Activated T-helper 2 cell treated with anti-CD3 and anti-CD28 coated beads, Interferon-gamma antibody, Interleukin-2, Interleukin-4, amounts not matched to agents 10 μg/mL and 5 μg/mL and 100 μg/mL, durations not matched to agents 14 hours and 24 hours and 36 hours (primary cell): ENCODE measurements around the gene SLC38A1. TPM values are rescaled to one million over a fixed set of nuclear protein-coding genes. Genes with fewer than 3 reads are reported as not detected.

Source experiments
- DNase-seq: peaks from one replicate; pipeline ENCODE4 v3.0.0; 2021; ENCODE audit warnings: low spot score
- H3K27ac Mint-ChIP-seq: one replicate; pipeline ENCODE4 v1.8.0; 2021; ENCODE audit warnings: mixed read lengths
- H3K27me3 Mint-ChIP-seq: one replicate; pipeline ENCODE4 v1.8.0; 2021; ENCODE audit warnings: low read depth, mixed read lengths
- H3K36me3 Mint-ChIP-seq: one replicate; pipeline ENCODE4 v1.8.0; 2021; ENCODE audit warnings: low read depth, mixed read lengths
- H3K4me1 Mint-ChIP-seq: one replicate; pipeline ENCODE4 v1.8.0; 2021; ENCODE audit warnings: low read depth, mixed read lengths
- H3K4me3 Mint-ChIP-seq: one replicate; pipeline ENCODE4 v1.8.0; 2021; ENCODE audit warnings: low read depth, mild to moderate bottlenecking, moderate library complexity, mixed read lengths
- H3K9me3 Mint-ChIP-seq: one replicate; pipeline ENCODE4 v1.8.0; 2021; ENCODE audit warnings: mixed read lengths
- intact Hi-C: fragments of 100-400 bp; cut with micrococcal nuclease; formaldehyde crosslinking; loops from one replicate; pipeline ENCODE4 v1.15.1; 2023
- total RNA-seq: library from RNA; stranded (reverse); gene quantifications from 2 replicates; pipeline ENCODE4 v1.2.3, GENCODE V29; 2022

The SLC38A1 gene
- total RNA-seq, 1 donor from 2014 or later, result 152 TPM

DNA sequence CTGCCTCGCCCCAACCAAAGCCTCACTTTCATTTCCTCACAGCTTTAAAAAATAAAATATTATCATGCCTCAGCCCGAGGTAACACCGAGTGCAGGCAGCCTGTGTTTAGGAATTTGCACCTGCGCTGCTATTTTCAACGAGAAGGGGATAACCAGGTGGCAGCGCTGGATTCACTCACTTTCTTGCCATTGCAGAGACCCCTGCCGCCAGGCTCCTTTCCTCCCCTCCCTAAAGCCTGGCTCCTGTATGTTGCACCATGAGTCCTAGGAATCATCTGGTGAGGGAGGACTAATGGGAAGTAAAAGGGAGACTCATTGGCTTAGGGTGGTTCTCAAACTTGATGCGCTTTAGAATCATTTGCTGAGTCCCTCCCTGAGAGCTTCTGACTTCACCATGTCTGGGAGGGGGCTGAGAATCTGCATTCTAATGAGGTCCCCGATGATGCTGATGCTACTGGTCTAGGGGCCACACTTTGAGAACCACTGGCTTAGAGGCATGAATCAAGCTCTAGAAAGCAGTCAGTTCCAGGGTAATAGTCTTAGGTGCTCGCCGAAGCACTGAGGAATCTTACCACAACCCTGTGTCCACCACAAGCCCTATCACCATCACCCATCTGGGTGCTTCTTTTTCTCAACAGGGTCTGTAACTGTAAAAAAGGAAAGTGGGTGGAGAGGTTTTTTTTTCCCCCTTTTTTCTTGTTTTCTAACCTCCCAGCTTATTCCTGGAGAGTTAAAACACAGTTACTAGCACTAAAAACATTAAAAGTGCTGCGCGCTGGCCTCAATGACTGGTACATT, 83.8 kb downstream of the SLC38A1 start:
- no peak for DNase-seq
- intact Hi-C loops, result no loop called here
- no peaks in the 10 kb centered on the region for H3K9me3 Mint-ChIP-seq
- H3K4me1 Mint-ChIP-seq, result peaks cover 6% of the 10 kb centered on the region
- H3K27ac Mint-ChIP-seq, result no peak overlapping the region
- no peak overlapping the region for H3K4me3 Mint-ChIP-seq
- peaks cover 58% of the 10 kb centered on the region for H3K36me3 Mint-ChIP-seq
- H3K27me3 Mint-ChIP-seq, result no peaks in the 10 kb centered on the region

DNA sequence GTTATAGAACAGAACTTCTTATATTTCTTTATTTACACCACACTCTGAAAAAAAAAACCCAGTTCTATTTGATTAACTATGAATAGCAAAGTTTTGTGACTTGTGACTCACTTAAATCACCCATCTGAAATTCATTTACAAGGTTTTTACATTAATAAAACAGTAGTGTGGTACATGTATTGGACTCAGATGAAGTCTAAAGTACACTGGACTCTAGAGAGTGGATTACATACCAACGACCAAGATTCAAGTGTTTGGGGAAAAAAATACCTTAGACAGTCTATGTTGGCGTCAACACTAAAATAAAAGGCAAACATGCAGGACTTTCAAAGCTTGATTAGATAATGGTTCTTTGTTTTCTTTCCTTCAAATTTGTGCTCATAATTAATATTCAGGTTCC, 85.7 kb downstream of the SLC38A1 start:
- Mint-ChIP-seq H3K4me3 (no peak overlapping the region), H3K36me3 (peaks cover 40% of the 10 kb centered on the region), H3K27me3 (no peaks in the 10 kb centered on the region), H3K27ac (no peak overlapping the region), H3K9me3 (no peaks in the 10 kb centered on the region), H3K4me1 (peaks cover 15% of the 10 kb centered on the region)
- DNase-seq, result no peak
- intact Hi-C loops, result no loop called here

DNA sequence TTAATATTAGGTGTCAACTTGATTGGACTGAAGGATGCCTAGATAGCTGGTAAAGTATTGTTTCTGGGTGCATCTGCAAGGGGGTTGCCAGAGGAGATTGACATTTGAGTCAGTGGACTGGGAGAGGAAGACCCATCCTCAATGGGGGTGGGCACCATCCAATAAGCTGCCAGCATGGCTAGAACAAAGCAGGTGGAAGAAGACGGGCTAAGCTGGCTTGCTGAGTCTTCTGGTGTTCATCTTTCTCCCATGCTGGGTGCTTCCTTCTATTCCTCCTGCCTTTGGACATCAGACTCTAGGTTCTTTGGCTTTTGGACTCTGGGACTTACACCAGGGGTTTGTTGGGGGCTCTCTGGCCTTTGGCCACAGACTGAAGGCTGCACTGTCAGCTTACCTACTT, 87.4 kb downstream of the SLC38A1 start:
- DNase-seq, result no peak
- H3K4me1 Mint-ChIP-seq, result peaks cover 19% of the 10 kb centered on the region
- H3K36me3 Mint-ChIP-seq, result peaks cover 31% of the 10 kb centered on the region
- no peak overlapping the region for H3K27ac Mint-ChIP-seq
- H3K9me3 Mint-ChIP-seq, result no peaks in the 10 kb centered on the region
- no peaks in the 10 kb centered on the region for H3K27me3 Mint-ChIP-seq
- no peak overlapping the region for H3K4me3 Mint-ChIP-seq
- intact Hi-C loops, result no loop called here

- Mint-ChIP-seq H3K9me3 (no peaks in the 10 kb centered on the region), H3K27me3 (no peaks in the 10 kb centered on the region), H3K4me3 (no peak overlapping the region), H3K4me1 (peaks cover 19% of the 10 kb centered on the region), H3K36me3 (peaks cover 23% of the 10 kb centered on the region), H3K27ac (no peak overlapping the region)
- intact Hi-C loops, result no loop called here
- DNase-seq, result no peak
These were observed 89.0 kb downstream of the SLC38A1 start for GRCh38 chr12:46179693-46180452.

GRCh38 chr12:46177837-46178608, 90.8 kb downstream of the SLC38A1 start:
- no peak for DNase-seq
- intact Hi-C loops, result no loop called here
- Mint-ChIP-seq H3K4me1 (peaks cover 24% of the 10 kb centered on the region), H3K4me3 (no peak overlapping the region), H3K36me3 (peaks cover 17% of the 10 kb centered on the region), H3K9me3 (no peaks in the 10 kb centered on the region), H3K27me3 (no peaks in the 10 kb centered on the region), H3K27ac (no peak overlapping the region)

- H3K4me1 Mint-ChIP-seq, result peaks cover 24% of the 10 kb centered on the region
- H3K27me3 Mint-ChIP-seq, result no peaks in the 10 kb centered on the region
- no peak for DNase-seq
- H3K36me3 Mint-ChIP-seq, result peaks cover 11% of the 10 kb centered on the region
- no peak overlapping the region for H3K27ac Mint-ChIP-seq
- intact Hi-C loops, result no loop called here
- H3K4me3 Mint-ChIP-seq, result no peak overlapping the region
- H3K9me3 Mint-ChIP-seq, result no peaks in the 10 kb centered on the region
These were observed 91.8 kb downstream of the SLC38A1 start for GRCh38 chr12:46177025-46177424.

DNA sequence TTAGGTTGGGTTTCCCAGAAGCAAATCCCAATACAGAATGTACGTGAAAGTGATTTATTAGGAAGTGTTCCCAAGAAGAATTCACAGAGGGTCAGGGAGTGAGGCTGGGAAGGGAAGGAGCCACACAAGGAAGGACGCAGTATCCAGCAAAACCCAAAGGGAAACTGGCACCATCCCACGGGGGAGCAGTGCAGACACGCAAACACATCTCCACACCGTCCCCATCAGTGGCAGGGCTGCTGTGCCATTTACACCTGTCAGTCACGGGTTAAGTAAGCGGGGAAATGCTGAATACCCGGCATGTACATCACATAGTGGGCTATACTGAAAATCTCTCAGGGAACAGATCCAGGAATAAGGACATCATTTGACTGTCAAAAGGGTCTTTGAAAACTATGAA, 93.9 kb downstream of the SLC38A1 start:
- peaks cover 4% of the 10 kb centered on the region for H3K36me3 Mint-ChIP-seq
- peaks cover 23% of the 10 kb centered on the region for H3K4me1 Mint-ChIP-seq
- no peak overlapping the region for H3K27ac Mint-ChIP-seq
- H3K27me3 Mint-ChIP-seq, result no peaks in the 10 kb centered on the region
- H3K4me3 Mint-ChIP-seq, result no peak overlapping the region
- intact Hi-C loops, result no loop called here
- no peak for DNase-seq
- H3K9me3 Mint-ChIP-seq, result no peaks in the 10 kb centered on the region

DNA sequence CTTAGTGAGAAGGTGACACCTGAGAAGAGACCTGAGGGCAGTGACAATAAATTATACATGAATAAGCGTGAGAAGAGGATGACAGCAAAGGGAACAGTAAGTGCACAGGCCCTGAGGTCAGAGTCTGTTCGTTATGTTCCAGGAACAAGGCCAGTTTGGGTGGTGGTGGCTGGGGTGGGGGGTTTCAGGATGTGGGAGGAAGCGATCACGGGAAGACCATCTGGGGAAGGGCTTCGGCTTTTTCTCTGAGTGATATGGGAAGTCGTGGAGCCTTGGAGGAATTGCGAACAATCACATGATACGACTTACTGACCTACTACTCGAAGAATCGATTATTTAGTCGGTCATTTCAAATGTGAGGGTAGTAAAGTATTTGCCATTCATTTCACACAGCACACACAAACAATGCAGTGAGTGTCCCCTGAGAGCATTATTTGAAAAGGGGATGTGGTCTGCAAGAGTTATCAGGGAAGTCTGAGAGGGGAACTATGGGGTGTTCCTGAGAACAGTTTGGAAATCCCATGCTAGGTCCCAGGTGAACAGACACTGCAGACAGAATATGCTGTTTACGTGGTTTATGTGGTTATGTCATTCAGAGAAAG, 94.7 kb downstream of the SLC38A1 start:
- Mint-ChIP-seq H3K36me3 (peaks cover 4% of the 10 kb centered on the region), H3K27me3 (no peaks in the 10 kb centered on the region), H3K9me3 (no peaks in the 10 kb centered on the region), H3K4me1 (peaks cover 22% of the 10 kb centered on the region), H3K4me3 (no peak overlapping the region), H3K27ac (no peak overlapping the region)
- intact Hi-C loops, result no loop called here
- no peak for DNase-seq

DNA sequence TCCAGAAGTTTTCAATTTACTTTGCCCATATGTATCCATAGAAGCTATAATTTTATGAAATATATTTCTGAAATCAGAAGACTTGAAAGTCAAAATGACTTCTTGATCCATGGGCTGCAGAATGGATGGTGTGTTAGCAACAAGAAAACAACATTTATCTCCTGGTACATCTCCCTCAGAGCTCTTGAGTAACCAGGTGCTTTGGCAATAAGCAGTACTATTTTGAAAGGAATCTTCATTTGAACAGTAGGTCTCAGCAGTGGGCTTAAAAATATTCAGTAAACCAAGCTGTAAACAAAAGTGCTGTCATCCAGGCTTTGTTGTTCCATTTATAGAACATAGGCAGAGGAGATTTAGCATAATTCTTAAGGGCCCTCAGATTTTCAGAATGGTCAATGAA, 100.4 kb downstream of the SLC38A1 start:
- Mint-ChIP-seq H3K4me1 (peaks cover 3% of the 10 kb centered on the region), H3K9me3 (no peaks in the 10 kb centered on the region), H3K36me3 (no peaks in the 10 kb centered on the region), H3K4me3 (no peak overlapping the region), H3K27ac (no peak overlapping the region), H3K27me3 (no peaks in the 10 kb centered on the region)
- intact Hi-C loops, result no loop called here
- no peak for DNase-seq

GRCh38 chr12:46167412-46167811, 101.4 kb downstream of the SLC38A1 start:
- intact Hi-C loops, result no loop called here
- Mint-ChIP-seq H3K36me3 (no peaks in the 10 kb centered on the region), H3K4me3 (no peak overlapping the region), H3K27me3 (no peaks in the 10 kb centered on the region), H3K4me1 (peaks cover 3% of the 10 kb centered on the region), H3K27ac (no peak overlapping the region), H3K9me3 (no peaks in the 10 kb centered on the region)
- no peak for DNase-seq

DNA sequence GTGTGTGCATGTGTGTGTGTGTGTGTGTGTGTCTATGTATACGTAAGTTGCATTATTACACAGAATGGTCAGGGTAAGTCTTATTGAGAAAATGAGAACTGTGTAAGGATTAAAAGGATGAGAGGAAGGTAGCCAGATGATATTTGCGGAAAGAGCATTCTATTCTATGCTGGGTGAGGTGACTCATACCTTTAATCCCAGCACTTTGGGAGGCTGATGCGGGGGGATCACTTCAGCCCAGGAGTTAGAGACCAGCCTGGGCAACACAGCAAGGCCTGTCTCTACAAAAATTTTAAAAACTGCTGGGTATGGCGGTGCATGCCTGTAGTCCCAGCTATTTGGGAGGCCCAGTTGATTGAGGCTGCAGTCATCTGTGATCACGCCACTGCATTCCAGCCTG, 103.7 kb downstream of the SLC38A1 start:
- Mint-ChIP-seq H3K9me3 (no peaks in the 10 kb centered on the region), H3K36me3 (no peaks in the 10 kb centered on the region), H3K27me3 (no peaks in the 10 kb centered on the region), H3K4me1 (peaks cover 3% of the 10 kb centered on the region), H3K4me3 (no peak overlapping the region), H3K27ac (no peak overlapping the region)
- intact Hi-C loops, result no loop called here
- DNase-seq, result no peak

GRCh38 chr12:46164186-46164761, 104.6 kb downstream of the SLC38A1 start:
- Mint-ChIP-seq H3K4me1 (no peaks in the 10 kb centered on the region), H3K36me3 (no peaks in the 10 kb centered on the region), H3K9me3 (no peaks in the 10 kb centered on the region), H3K4me3 (no peak overlapping the region), H3K27me3 (no peaks in the 10 kb centered on the region), H3K27ac (no peak overlapping the region)
- intact Hi-C loops, result no loop called here
- no peak for DNase-seq
